WTC11 (cell line): ENCODE measurements around the gene STON2. TPM values are rescaled to one million over a fixed set of nuclear protein-coding genes. Genes with fewer than 3 reads are reported as not detected.

Experiments
- ATAC-seq: fragments of 200-7000 bp; cut with Tn5 transposase; 2 replicates; pipeline ENCODE4 v1.10.0; 2021; ENCODE audit warnings: mild to moderate bottlenecking, moderate library complexity
- CTCF ChIA-PET: fragments of 300-600 bp; sonication (Branson Sonifier 250); formaldehyde crosslinking; loops from one replicate; lab custom pipeline; 2021; ENCODE audit warnings: antibody characterized with exemption; lab: Charles Lee
- POLR2A ChIA-PET: fragments of 350-600 bp; sonication (Branson Sonifier 250); formaldehyde crosslinking; loops from one replicate; lab custom pipeline; 2021; ENCODE audit warnings: antibody characterized with exemption; lab: Charles Lee
- DNase-seq: peaks from one replicate; pipeline ENCODE4 v3.0.0; 2021; ENCODE audit warnings: low spot score
- H3K27ac Mint-ChIP-seq: 2 replicates; pipeline ENCODE4 v1.8.0; 2021; ENCODE audit warnings: mixed read lengths
- H3K27me3 Mint-ChIP-seq: 2 replicates; pipeline ENCODE4 v1.8.0; 2021; ENCODE audit warnings: low read depth, mild to moderate bottlenecking, moderate library complexity, mixed read lengths
- H3K36me3 Mint-ChIP-seq: 2 replicates; pipeline ENCODE4 v1.8.0; 2021; ENCODE audit warnings: mixed read lengths
- H3K4me1 Mint-ChIP-seq: 2 replicates; pipeline ENCODE4 v1.8.0; 2022; ENCODE audit warnings: mixed read lengths
- H3K4me3 Mint-ChIP-seq: 2 replicates; pipeline ENCODE4 v1.8.0; 2021; ENCODE audit warnings: mild to moderate bottlenecking, moderate library complexity, mixed read lengths
- H3K9me3 Mint-ChIP-seq: 2 replicates; pipeline ENCODE4 v1.8.0; 2021; ENCODE audit warnings: mixed read lengths
- AFF4 ChIP-seq: sonication (generic); formaldehyde crosslinking; IDR thresholded peaks from 2 replicates; pipeline ENCODE4 v1.8.1; 2023; ENCODE audit warnings: mild to moderate bottlenecking, missing genetic modification reagents, borderline replicate concordance
- E2F4 ChIP-seq: sonication (generic); formaldehyde crosslinking; IDR thresholded peaks from 2 replicates; pipeline ENCODE4 v1.8.1; 2022; ENCODE audit warnings: low read depth, mild to moderate bottlenecking, moderate library complexity, missing genetic modification reagents, borderline replicate concordance
- EMX1 ChIP-seq: fragments of 250-450 bp; sonication (Bioruptor Pico); IDR thresholded peaks from 2 replicates; pipeline ENCODE4 v1.8.0; 2021; ENCODE audit warnings: mild to moderate bottlenecking
- ESRRA ChIP-seq: sonication (generic); formaldehyde crosslinking; IDR thresholded peaks from 2 replicates; pipeline ENCODE4 v1.8.1; 2022; ENCODE audit warnings: mild to moderate bottlenecking, missing genetic modification reagents, borderline replicate concordance
- ETV6 ChIP-seq: sonication (generic); formaldehyde crosslinking; IDR thresholded peaks from 2 replicates; pipeline ENCODE4 v1.8.1; 2022; ENCODE audit warnings: mild to moderate bottlenecking, missing genetic modification reagents
- GRHL2 ChIP-seq: fragments of 250-450 bp; sonication (Bioruptor Pico); IDR thresholded peaks from 2 replicates; pipeline ENCODE4 v1.8.0; 2022; ENCODE audit warnings: mild to moderate bottlenecking, moderate library complexity; ENCODE audit not compliant: insufficient replicate concordance, severe bottlenecking
- GTF2I ChIP-seq: fragments of 250-450 bp; sonication (Bioruptor Pico); conservative IDR thresholded peaks from 2 replicates; pipeline ENCODE4 v1.4.0; 2021; ENCODE audit warnings: mild to moderate bottlenecking
- IRF2 ChIP-seq: sonication (generic); formaldehyde crosslinking; IDR thresholded peaks from 2 replicates; pipeline ENCODE4 v1.8.0; 2022; ENCODE audit warnings: low read depth, missing genetic modification reagents, borderline replicate concordance
- NFATC4 ChIP-seq: fragments of 250-450 bp; sonication (Bioruptor Pico); IDR thresholded peaks from 2 replicates; pipeline ENCODE4 v1.9.0; 2021; ENCODE audit warnings: mild to moderate bottlenecking
- NR2C2 ChIP-seq: sonication (generic); formaldehyde crosslinking; IDR thresholded peaks from 2 replicates; pipeline ENCODE4 v1.8.0; 2022; ENCODE audit warnings: mild to moderate bottlenecking, missing genetic modification reagents
- OVOL2 ChIP-seq: fragments of 250-450 bp; sonication (Bioruptor Pico); IDR thresholded peaks from 2 replicates; pipeline ENCODE4 v1.9.0; 2021; ENCODE audit warnings: mild to moderate bottlenecking, borderline replicate concordance
- PREB ChIP-seq: sonication (generic); formaldehyde crosslinking; IDR thresholded peaks from 2 replicates; pipeline ENCODE4 v1.8.1; 2022; ENCODE audit warnings: mild to moderate bottlenecking, missing genetic modification reagents, moderate library complexity, borderline replicate concordance
- STAT6 ChIP-seq: sonication (generic); formaldehyde crosslinking; conservative IDR thresholded peaks from 2 replicates; pipeline ENCODE4 v1.8.1; 2023; ENCODE audit warnings: mild to moderate bottlenecking, low read depth, missing genetic modification reagents, moderate library complexity
- TEAD4 ChIP-seq: sonication (generic); formaldehyde crosslinking; IDR thresholded peaks from 2 replicates; pipeline ENCODE4 v1.8.0; 2022; ENCODE audit warnings: mild to moderate bottlenecking, missing genetic modification reagents
- ZMAT4 ChIP-seq: fragments of 250-450 bp; sonication (Bioruptor Pico); IDR thresholded peaks from 2 replicates; pipeline ENCODE4 v1.9.0; 2021; ENCODE audit warnings: mild to moderate bottlenecking
- ZNF425 ChIP-seq: fragments of 250-450 bp; sonication (Bioruptor Pico); conservative IDR thresholded peaks from 2 replicates; pipeline ENCODE4 v1.9.0; 2021; ENCODE audit warnings: mild to moderate bottlenecking
- ZNF671 ChIP-seq: fragments of 250-450 bp; sonication (Bioruptor Pico); IDR thresholded peaks from 2 replicates; pipeline ENCODE4 v1.8.0; 2021; ENCODE audit warnings: mild to moderate bottlenecking
- total RNA-seq: library from RNA; stranded (reverse); gene quantifications from 3 replicates; pipeline ENCODE4 v1.2.3, GENCODE V29; 2021
- TF ChIP-seq, protein P1 (sequence below): sonication (generic); formaldehyde crosslinking; IDR thresholded peaks from 2 replicates; pipeline ENCODE4 v1.8.1; 2023; ENCODE audit warnings: mild to moderate bottlenecking, missing genetic modification reagents

The STON2 gene
- total RNA-seq, 1 experiment from 2014 or later = 69.2 TPM

DNA sequence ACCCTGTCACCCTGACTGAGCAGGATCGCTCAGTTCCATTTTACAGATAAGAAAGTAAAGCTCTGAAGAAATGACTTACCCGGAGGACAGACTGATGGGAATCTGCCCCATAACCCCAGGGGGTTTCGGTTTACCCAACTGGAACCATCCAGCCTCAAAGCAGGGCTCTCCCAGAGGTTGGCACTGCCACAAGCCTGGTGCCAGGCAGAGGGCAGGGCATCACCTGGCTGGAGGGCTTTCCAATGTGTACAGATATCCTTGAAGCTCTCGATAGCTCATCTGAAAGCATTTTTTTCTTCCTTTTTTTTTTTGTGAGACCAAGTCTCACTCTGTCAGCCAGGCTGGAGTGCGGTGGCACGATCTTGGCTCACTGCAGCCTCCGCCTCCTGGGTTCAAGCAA is 33.2 kb downstream of the STON2 start:
- ATAC-seq (no peak), DNase-seq (no peak)
- Mint-ChIP-seq H3K27ac (0 out of 2 replicates have a peak overlapping the region, but pooled peaks have one; percentile 27), H3K9me3 (no peaks in the 10 kb centered on the region), H3K36me3 (peaks cover 20% of the 10 kb centered on the region), H3K4me1 (peaks cover 44% of the 10 kb centered on the region), H3K27me3 (no peaks in the 10 kb centered on the region), H3K4me3 (no peak overlapping the region)
- no peak for TF ChIP-seq ZNF671 (CRISPR knock-in tag)
- TF ChIP-seq PREB (CRISPR knock-in tag) = no peak
- TF ChIP-seq STAT6 (CRISPR knock-in tag) = no peak
- TF ChIP-seq GTF2I (CRISPR knock-in tag) = no peak
- no peak for TF ChIP-seq NFATC4
- TF ChIP-seq, protein P1, sequence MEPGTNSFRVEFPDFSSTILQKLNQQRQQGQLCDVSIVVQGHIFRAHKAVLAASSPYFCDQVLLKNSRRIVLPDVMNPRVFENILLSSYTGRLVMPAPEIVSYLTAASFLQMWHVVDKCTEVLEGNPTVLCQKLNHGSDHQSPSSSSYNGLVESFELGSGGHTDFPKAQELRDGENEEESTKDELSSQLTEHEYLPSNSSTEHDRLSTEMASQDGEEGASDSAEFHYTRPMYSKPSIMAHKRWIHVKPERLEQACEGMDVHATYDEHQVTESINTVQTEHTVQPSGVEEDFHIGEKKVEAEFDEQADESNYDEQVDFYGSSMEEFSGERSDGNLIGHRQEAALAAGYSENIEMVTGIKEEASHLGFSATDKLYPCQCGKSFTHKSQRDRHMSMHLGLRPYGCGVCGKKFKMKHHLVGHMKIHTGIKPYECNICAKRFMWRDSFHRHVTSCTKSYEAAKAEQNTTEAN (CRISPR knock-in tag) = no peak
- no peak for TF ChIP-seq ZNF425 (CRISPR knock-in tag)
- TF ChIP-seq ESRRA (CRISPR knock-in tag) = no peak
- no peak for TF ChIP-seq E2F4 (CRISPR knock-in tag)
- TF ChIP-seq GRHL2 (CRISPR knock-in tag) = no peak
- TF ChIP-seq IRF2 (CRISPR knock-in tag) = no peak
- no peak for TF ChIP-seq TEAD4 (CRISPR knock-in tag)
- no peak for TF ChIP-seq ZMAT4 (CRISPR knock-in tag)
- TF ChIP-seq NR2C2 = no peak
- TF ChIP-seq OVOL2 = no peak
- no peak for TF ChIP-seq AFF4 (CRISPR knock-in tag)
- no peak for TF ChIP-seq ETV6 (CRISPR knock-in tag)
- TF ChIP-seq EMX1 (CRISPR knock-in tag) = no peak
- POLR2A ChIA-PET = no interaction called here
- CTCF ChIA-PET = interaction anchor here (0.9 to 2.0 kb wide), 3 partner anchors 13 to 98 kb away, joined by 3 to 8 read pairs (median 3); no protein-coding TSS in a partner anchor
